K562 (cell line): ENCODE results near the gene RNF168.

Source experiments
- EP300 ChIP-seq: IDR thresholded peaks from 2 replicates; pipeline ENCODE4 v1.6.1; 2012; ENCODE audit warnings: low read length, improper control_type of control experiment
- FOXJ3 ChIP-seq: sonication (generic); formaldehyde crosslinking; IDR thresholded peaks from 2 replicates; pipeline ENCODE4 v1.4.0; 2020; ENCODE audit warnings: mild to moderate bottlenecking, missing genetic modification reagents
- HNRNPLL ChIP-seq: fragments of 200-400 bp; formaldehyde crosslinking; IDR thresholded peaks from 2 replicates; pipeline ENCODE4 v1.6.1; 2017; ENCODE audit warnings: low read length, low read depth, mild to moderate bottlenecking; ENCODE audit not compliant: poor library complexity, severe bottlenecking
- POLR2A ChIP-seq: fragments of 450-650 bp; conservative IDR thresholded peaks from 2 replicates; pipeline ENCODE4 v1.6.1; 2016
- POLR3A ChIP-seq: IDR thresholded peaks from 2 replicates; pipeline ENCODE4 v1.6.1; 2011; ENCODE audit warnings: borderline replicate concordance, mild to moderate bottlenecking, moderate library complexity; ENCODE audit not compliant: insufficient read length, insufficient read depth; ENCODE audit errors: extremely low read depth
- RFX1 ChIP-seq: fragments of 450-650 bp; IDR thresholded peaks from 2 replicates; pipeline ENCODE4 v1.6.1; 2016; ENCODE audit warnings: mild to moderate bottlenecking, moderate library complexity
- TF ChIP-seq, protein P1 (sequence below), 3 experiments: fragments of 200-800 bp in 1 of 3; sonication (Bioruptor generic) in 1 of 3; sonication (generic) in 1 of 3; formaldehyde crosslinking in 1 of 3; IDR thresholded peaks; 2 replicates each; pipeline versions ENCODE4 v1.6.1 to v1.8.0; 2016 to 2022; ENCODE audit warnings: mild to moderate bottlenecking in 2 of 3, missing compliant biosample characterization in 2 of 3, missing genetic modification characterization in 2 of 3, missing genetic modification reagents in 1 of 3

GRCh38 chr3:196518966-196519717, 15.6 kb upstream of the RNF168 start:
- TF ChIP-seq POLR2A, result no peak
- TF ChIP-seq, protein P1, sequence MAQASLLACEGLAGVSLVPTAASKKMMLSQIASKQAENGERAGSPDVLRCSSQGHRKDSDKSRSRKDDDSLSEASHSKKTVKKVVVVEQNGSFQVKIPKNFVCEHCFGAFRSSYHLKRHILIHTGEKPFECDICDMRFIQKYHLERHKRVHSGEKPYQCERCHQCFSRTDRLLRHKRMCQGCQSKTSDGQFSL (CRISPR knock-in tag; IDR thresholded peaks at IDR 0.05), result 0 out of 2 replicates have a peak, but pooled peaks have one; percentile 33
- TF ChIP-seq, protein P1 (tag; IDR thresholded peaks at IDR 0.05), result 0 out of 4 replicates have a peak, but pooled peaks of 1 of the 2 experiments have one; percentile 12
- TF ChIP-seq POLR3A, result no peak
- 0 out of 2 replicates have a peak, but pooled peaks have one; percentile 37 for TF ChIP-seq EP300
- TF ChIP-seq FOXJ3 (CRISPR knock-in tag), result no peak
- TF ChIP-seq HNRNPLL, result no peak
- TF ChIP-seq RFX1, result no peak
